T-cell (primary cell): ENCODE data around the gene IFI6. TPM values are rescaled to one million over a fixed set of nuclear protein-coding genes. Genes with fewer than 3 reads are reported as not detected.
"Not testable (repeated sequence)": the region's sequence is repeated elsewhere in the genome, so short reads cannot be mapped to it uniquely, and the experiment has no call there.

ENCODE experiments used
- ATAC-seq, 4 experiments: fragments of 200-7000 bp in 3 of 4; fragments of 150-1000 bp in 1 of 4; cut with Tn5 transposase; replicated peaks in 1 of 4; 1 replicate in 3 of 4; 2 replicates in 1 of 4; pipeline ENCODE4 v1.10.0; 2021; ENCODE audit warnings: moderate library complexity in 3 of 4, mild to moderate bottlenecking in 2 of 4, moderate number of reproducible peaks in 1 of 4
- CTCF ChIA-PET, 2 donors: fragments of 300-600 bp; sonication (Branson Sonifier 250); formaldehyde crosslinking; loops; one replicate each; lab custom pipeline; 2022; ENCODE audit warnings: antibody characterized with exemption in 2 of 2; lab: Charles Lee
- POLR2A ChIA-PET, 2 donors: fragments of 300-600 bp; sonication (Branson Sonifier 250); formaldehyde crosslinking; loops; one replicate each; lab custom pipeline; 2022; ENCODE audit warnings: antibody characterized with exemption in 2 of 2; lab: Charles Lee
- DNase-seq, 35 experiments: peaks; one replicate each; pipeline versions ENCODE4 v3.0.0 to v3.0.0-alpha.2; 2013 to 2023
- H3K27ac ChIP-seq: one replicate; pipeline ENCODE4 v1.5.1; 2013; ENCODE audit warnings: low read length
- H3K27me3 ChIP-seq, 2 experiments: replicated peaks in 1 of 2; 1 replicate in 1 of 2; 2 replicates in 1 of 2; pipeline versions ENCODE4 v1.6.1 to v1.7.0; 2013; ENCODE audit warnings: low read length in 1 of 2, mixed read lengths in 1 of 2; ENCODE audit not compliant: control insufficient read depth in 2 of 2, insufficient read depth in 2 of 2; ENCODE audit errors: extremely low read depth in 1 of 2
- H3K36me3 ChIP-seq, 2 donors: 1 replicate in 1 of 2; 2 replicates in 1 of 2; pipeline versions ENCODE4 v1.6.1 to v1.7.0; 2013; ENCODE audit warnings: low read length in 1 of 2; ENCODE audit not compliant: control insufficient read depth in 2 of 2, insufficient read depth in 1 of 2; ENCODE audit errors: extremely low read depth in 1 of 2
- H3K4me1 ChIP-seq, 2 experiments: 1 replicate in 1 of 2; 2 replicates in 1 of 2; pipeline versions ENCODE4 v1.6.1 to v1.7.0; 2013; ENCODE audit warnings: low read length in 2 of 2, mixed read lengths in 1 of 2; ENCODE audit not compliant: insufficient read depth in 2 of 2, control insufficient read depth in 1 of 2; ENCODE audit errors: extremely low read depth in 1 of 2
- H3K4me3 ChIP-seq, 2 donors: 1 replicate in 1 of 2; 2 replicates in 1 of 2; pipeline versions ENCODE4 v1.5.1 to v1.7.0; 2013; ENCODE audit warnings: mild to moderate bottlenecking in 2 of 2, low read length in 1 of 2, moderate library complexity in 1 of 2; ENCODE audit not compliant: control insufficient read depth in 1 of 2; ENCODE audit errors: extremely low read depth in 1 of 2
- H3K9me3 ChIP-seq: 2 replicates; pipeline ENCODE4 v1.7.0; 2013
- H3K27ac Mint-ChIP-seq, 2 donors: one replicate each; pipeline ENCODE4 v1.8.0; 2020 to 2021; ENCODE audit warnings: mild to moderate bottlenecking in 2 of 2, mixed read lengths in 2 of 2
- H3K27me3 Mint-ChIP-seq, 2 donors: one replicate each; pipeline ENCODE4 v1.8.0; 2021 to 2022; ENCODE audit warnings: mixed read lengths in 2 of 2
- H3K36me3 Mint-ChIP-seq: one replicate; pipeline ENCODE4 v1.8.0; 2021; ENCODE audit warnings: mixed read lengths
- H3K4me1 Mint-ChIP-seq, 3 donors: one replicate each; pipeline ENCODE4 v1.8.0; 2020 to 2022; ENCODE audit warnings: mixed read lengths in 3 of 3, mild to moderate bottlenecking in 1 of 3
- H3K4me3 Mint-ChIP-seq, 3 donors: one replicate each; pipeline ENCODE4 v1.8.0; 2020 to 2022; ENCODE audit warnings: mild to moderate bottlenecking in 3 of 3, mixed read lengths in 3 of 3, moderate library complexity in 3 of 3
- H3K9me3 Mint-ChIP-seq, 3 donors: one replicate each; pipeline ENCODE4 v1.8.0; 2020 to 2022; ENCODE audit warnings: mixed read lengths in 3 of 3
- WGBS: methylation state at CpG from one replicate; pipeline ENCODE4 v1.1.5; 2013; ENCODE audit warnings: missing lambda C conversion rate; ENCODE audit not compliant: insufficient coverage; 5-methylcytosine and 5-hydroxymethylcytosine counted together
- total RNA-seq, 35 experiments: library from RNA in 6 of 35; stranded (reverse) in 6 of 35; fragments of 120-200 nt in 1 of 35; gene quantifications; one replicate each; pipeline versions ENCODE4 v1.2.1 to v1.2.4 and lab custom pipeline; 2013 to 2026

IFI6 gene
- total RNA-seq, 5 donors from 2014 or later (not counting 1 experiment from before 2014, with no cell fraction given) = 28.2 to 52.1 (median 40.7) TPM

- Mint-ChIP-seq H3K36me3 (no peaks in the 10 kb centered on the region), H3K4me1 (peaks cover 0 to 3% (median 0%) of the 10 kb centered on the region in 3 donors), H3K9me3 (no peaks in the 10 kb centered on the region), H3K27ac (no peak overlapping the region), H3K4me3 (no peak overlapping the region), H3K27me3 (no peaks in the 10 kb centered on the region)
- Histone ChIP-seq H3K27me3 (peaks cover 0 to 17% of the 10 kb centered on the region in 2 experiments), H3K9me3 (no peaks in the 10 kb centered on the region), H3K36me3 (no peaks in the 10 kb centered on the region), H3K4me1 (no peaks in the 10 kb centered on the region), H3K4me3 (no peak overlapping the region), H3K27ac (no peak overlapping the region)
- WGBS = 100% methylated on average over 1 of the region's 5 CpGs
- DNase-seq (no peak), ATAC-seq (no peak)
- POLR2A ChIA-PET = no interaction called here
- CTCF ChIA-PET = interaction anchor here in 1 of 2 donors (1.8 kb wide), 1 partner anchor 19 kb away, joined by 4 read pairs; no protein-coding TSS in a partner anchor
These were observed 15.9 kb upstream of the IFI6 start for GRCh38 chr1:27687906-27688305.

DNA sequence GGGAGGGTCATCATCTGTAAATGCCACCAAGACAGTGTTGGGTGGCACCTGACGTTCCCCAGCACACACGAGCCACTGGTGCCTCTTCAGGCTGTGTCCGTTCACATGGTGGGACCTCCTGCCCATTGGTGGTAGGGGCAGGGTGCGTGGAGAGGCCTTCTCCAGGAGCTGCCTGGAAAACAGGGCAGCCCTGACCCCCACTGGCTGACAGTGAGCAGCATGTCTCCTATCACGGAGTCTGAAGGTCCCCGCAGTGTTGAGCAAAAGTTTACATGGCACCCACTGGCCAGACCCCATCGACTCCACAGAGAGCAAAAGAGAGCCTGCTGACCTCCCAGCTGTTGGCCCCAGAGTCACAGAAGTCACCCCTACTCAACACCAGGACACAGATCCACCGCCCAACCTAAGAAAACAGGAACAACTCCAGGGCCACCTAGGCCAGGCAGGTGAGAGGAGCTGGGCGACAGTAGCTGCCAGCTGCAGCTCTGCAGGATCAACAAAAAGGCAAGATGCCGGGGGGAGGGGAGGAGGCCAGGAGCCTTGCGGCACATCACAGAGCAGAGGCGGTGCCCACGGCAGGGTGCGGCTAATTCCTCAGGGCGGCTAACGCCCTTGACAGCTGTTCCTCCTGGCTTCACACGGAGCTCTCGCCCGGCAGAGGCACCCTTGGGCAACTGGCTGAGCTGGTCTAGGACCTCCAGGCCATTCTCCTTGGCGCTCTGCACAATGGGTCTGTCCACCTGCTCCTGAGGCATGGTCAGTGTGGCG lies 14.4 kb upstream of the IFI6 start:
- ChIA-PET POLR2A (no interaction called here), CTCF (interaction anchor here in 1 of 2 donors (1.1 kb wide), 1 partner anchor 17 kb away, joined by 3 read pairs; no protein-coding TSS in a partner anchor)
- Mint-ChIP-seq H3K27me3 (no peaks in the 10 kb centered on the region), H3K4me1 (peaks cover 0 to 3% (median 0%) of the 10 kb centered on the region in 3 donors), H3K36me3 (peaks cover 7% of the 10 kb centered on the region), H3K27ac (no peak overlapping the region), H3K4me3 (no peak overlapping the region), H3K9me3 (peaks cover 0 to 12% (median 6%) of the 10 kb centered on the region in 3 donors)
- ATAC-seq = no peak
- H3K27ac ChIP-seq = no peak overlapping the region
- H3K4me1 ChIP-seq = no peaks in the 10 kb centered on the region
- H3K36me3 ChIP-seq = no peaks in the 10 kb centered on the region
- no peak for DNase-seq
- H3K9me3 ChIP-seq = no peaks in the 10 kb centered on the region
- no peak overlapping the region for H3K4me3 ChIP-seq
- H3K27me3 ChIP-seq = peaks cover 0 to 17% of the 10 kb centered on the region in 2 experiments
- WGBS = 80% methylated on average over 21 of the region's 21 CpGs

GRCh38 chr1:27684176-27684575 lies 12.2 kb upstream of the IFI6 start:
- POLR2A ChIA-PET = no interaction called here
- CTCF ChIA-PET = no interaction called here
- WGBS = no CpG with 5 or more reads among the region's 2 CpGs
- Histone ChIP-seq H3K9me3 (no peaks in the 10 kb centered on the region), H3K4me1 (no peaks in the 10 kb centered on the region), H3K36me3 (no peaks in the 10 kb centered on the region), H3K4me3 (no peak overlapping the region), H3K27me3 (peaks cover 0 to 19% of the 10 kb centered on the region in 2 experiments), H3K27ac (no peak overlapping the region)
- peaks cover 0 to 15% (median 13%) of the 10 kb centered on the region in 3 donors for H3K9me3 Mint-ChIP-seq
- no peaks in the 10 kb centered on the region for H3K4me1 Mint-ChIP-seq
- no peak overlapping the region for H3K4me3 Mint-ChIP-seq
- H3K27me3 Mint-ChIP-seq = no peaks in the 10 kb centered on the region
- DNase-seq (no peak), ATAC-seq (no peak)
- H3K27ac Mint-ChIP-seq = no peak overlapping the region
- peaks cover 11% of the 10 kb centered on the region for H3K36me3 Mint-ChIP-seq

DNA sequence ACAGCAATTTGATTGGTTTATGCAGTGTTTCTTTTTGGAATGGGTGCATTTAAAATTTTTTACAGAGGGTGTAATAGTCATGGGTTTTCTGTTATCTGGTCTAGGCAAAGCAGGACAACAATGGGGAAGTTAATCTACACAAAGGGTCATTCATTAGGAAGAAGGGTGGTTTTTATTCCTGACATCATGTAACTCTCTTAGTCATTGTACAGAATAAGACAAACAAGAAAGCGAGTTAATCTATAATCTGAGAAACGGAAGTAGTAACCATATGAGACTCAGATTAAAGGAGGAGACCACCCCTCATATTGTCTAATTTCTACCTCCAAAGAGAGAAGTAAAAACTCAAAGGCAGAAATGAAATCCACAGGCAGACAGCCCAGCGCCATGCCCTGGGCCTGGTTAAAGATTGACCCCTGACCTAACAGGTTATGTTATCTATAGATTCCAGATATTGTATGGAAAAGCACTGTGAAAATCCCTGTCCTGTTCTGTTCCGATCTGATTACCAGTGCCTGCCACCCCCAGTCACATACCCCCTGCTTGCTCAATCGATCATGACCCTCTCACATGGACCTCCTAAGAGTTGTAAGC lies 10.5 kb upstream of the IFI6 start:
- H3K9me3 ChIP-seq = no peaks in the 10 kb centered on the region
- Mint-ChIP-seq H3K4me1 (no peaks in the 10 kb centered on the region), H3K36me3 (peaks cover 15% of the 10 kb centered on the region), H3K9me3 (peaks cover 0 to 15% (median 13%) of the 10 kb centered on the region in 3 donors), H3K4me3 (no peak overlapping the region), H3K27me3 (no peaks in the 10 kb centered on the region), H3K27ac (no peak overlapping the region)
- ChIA-PET POLR2A (no interaction called here), CTCF (no interaction called here)
- H3K27ac ChIP-seq = no peak overlapping the region
- no peak overlapping the region for H3K4me3 ChIP-seq
- peaks cover 0 to 19% of the 10 kb centered on the region in 2 experiments for H3K27me3 ChIP-seq
- no peaks in the 10 kb centered on the region for H3K4me1 ChIP-seq
- no peaks in the 10 kb centered on the region for H3K36me3 ChIP-seq
- 100% methylated on average over 1 of the region's 5 CpGs for WGBS
- no peak for ATAC-seq
- no peak for DNase-seq

DNA sequence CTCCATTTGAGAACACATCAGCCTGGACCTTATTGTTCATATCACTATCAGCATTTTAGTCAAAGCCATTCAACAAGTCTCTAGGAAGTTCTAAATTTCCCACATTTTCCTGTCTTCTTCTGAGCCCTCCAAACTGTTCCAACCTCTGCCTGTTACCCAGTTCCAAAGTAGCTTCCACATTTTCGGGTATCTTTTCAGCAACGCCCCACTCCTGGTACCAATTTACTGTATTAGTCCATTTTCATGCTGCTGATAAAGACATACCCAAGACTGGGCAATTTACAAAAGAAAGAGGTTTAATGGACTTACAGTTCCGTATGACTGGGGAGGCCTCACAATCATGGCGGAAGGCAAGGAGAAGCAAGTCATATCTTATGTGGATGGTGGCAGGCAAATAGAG lies 9.6 kb upstream of the IFI6 start:
- DNase-seq, H3K36me3 ChIP-seq, ATAC-seq, H3K4me1 ChIP-seq, H3K4me3 ChIP-seq, POLR2A ChIA-PET, H3K27me3 Mint-ChIP-seq, H3K27ac Mint-ChIP-seq, H3K27ac ChIP-seq, H3K4me3 Mint-ChIP-seq, H3K9me3 ChIP-seq, H3K4me1 Mint-ChIP-seq: not testable (repeated sequence)
- peaks cover 0 to 18% of the 10 kb centered on the region in 2 experiments for H3K27me3 ChIP-seq
- H3K9me3 Mint-ChIP-seq = peaks cover 0 to 15% (median 13%) of the 10 kb centered on the region in 3 donors
- peaks cover 15% of the 10 kb centered on the region for H3K36me3 Mint-ChIP-seq
- WGBS = 100% methylated on average over 1 of the region's 4 CpGs
- CTCF ChIA-PET = interaction anchor here in 1 of 2 donors (0.6 kb wide), 1 partner anchor 72 kb away, joined by 3 read pairs; no protein-coding TSS in a partner anchor

GRCh38 chr1:27680225-27680791 lies 8.3 kb upstream of the IFI6 start:
- CTCF ChIA-PET, H3K27ac Mint-ChIP-seq, H3K4me3 ChIP-seq, H3K4me1 Mint-ChIP-seq, DNase-seq, ATAC-seq, H3K27me3 Mint-ChIP-seq, H3K27me3 ChIP-seq, H3K9me3 ChIP-seq, H3K4me1 ChIP-seq, H3K27ac ChIP-seq, H3K36me3 ChIP-seq, H3K4me3 Mint-ChIP-seq: not testable (repeated sequence)
- H3K9me3 Mint-ChIP-seq = peaks cover 0 to 15% (median 13%) of the 10 kb centered on the region in 3 donors
- WGBS = 100% methylated on average over 2 of the region's 2 CpGs
- POLR2A ChIA-PET = interaction anchor here in 1 of 2 donors (0.6 kb wide), 1 partner anchor 9 kb away, joined by 3 read pairs; no protein-coding TSS in a partner anchor
- H3K36me3 Mint-ChIP-seq = peaks cover 15% of the 10 kb centered on the region
